Gastroesophageal sphincter (tissue), 4 donors: Measurements from ENCODE around the gene DCLK2. TPM values are rescaled to one million over a fixed set of nuclear protein-coding genes. Genes with fewer than 3 reads are reported as not detected.

Source experiments
- ATAC-seq: fragments of 150-250 bp; one replicate; pipeline ENCODE4 v1.9.1; 2016; ENCODE audit warnings: mild to moderate bottlenecking, moderate library complexity
- H3K27ac ChIP-seq, 4 donors: fragments of 200-600 bp; sonication (generic) in 3 of 4; 1 replicate in 3 of 4; 2 replicates in 1 of 4; pipeline ENCODE4 v1.5.1; 2016 to 2019
- H3K27me3 ChIP-seq: fragments of 200-600 bp; sonication (generic); one replicate; pipeline ENCODE4 v1.5.1; 2019
- H3K36me3 ChIP-seq, 2 donors: fragments of 200-600 bp; sonication (generic); one replicate each; pipeline ENCODE4 v1.5.1; 2019; ENCODE audit warnings: control low read depth in 1 of 2
- H3K4me1 ChIP-seq, 3 donors: fragments of 200-600 bp; sonication (generic); 1 replicate in 2 of 3; 2 replicates in 1 of 3; pipeline ENCODE4 v1.5.1; 2016 to 2019; ENCODE audit warnings: control low read depth in 2 of 3
- H3K4me3 ChIP-seq, 2 donors: fragments of 200-600 bp; sonication (generic); one replicate each; pipeline ENCODE4 v1.5.1; 2019; ENCODE audit warnings: mild to moderate bottlenecking in 1 of 2, moderate library complexity in 1 of 2
- H3K9me3 ChIP-seq, 3 donors: fragments of 200-600 bp; sonication (generic); one replicate each; pipeline ENCODE4 v1.5.1; 2017 to 2019; ENCODE audit warnings: control low read depth in 2 of 3
- CTCF ChIP-seq, 4 experiments: fragments of 200-600 bp in 2 of 4; fragments of 450-650 bp in 2 of 4; sonication (generic) in 1 of 4; IDR thresholded peaks; one replicate each; pipeline ENCODE4 v1.5.1; 2017 to 2019; ENCODE audit warnings: antibody characterized with exemption in 4 of 4, mild to moderate bottlenecking in 2 of 4, moderate library complexity in 2 of 4
- EP300 ChIP-seq: sonication (generic); formaldehyde crosslinking; IDR thresholded peaks from one replicate; pipeline ENCODE4 v1.6.1; 2017; ENCODE audit warnings: antibody characterized with exemption, mild to moderate bottlenecking
- POLR2A ChIP-seq, 2 donors: fragments of 450-650 bp; IDR thresholded peaks; one replicate each; pipeline ENCODE4 v1.6.1; 2017; ENCODE audit warnings: antibody characterized with exemption in 2 of 2, mild to moderate bottlenecking in 2 of 2, moderate library complexity in 1 of 2
- POLR2AphosphoS5 ChIP-seq: sonication (generic); formaldehyde crosslinking; IDR thresholded peaks from one replicate; pipeline ENCODE4 v1.6.1; 2017; ENCODE audit warnings: antibody characterized with exemption
- WGBS, 2 donors: methylation state at CpG; one replicate each; pipeline ENCODE4 v1.1.5; 2018; ENCODE audit warnings: low coverage in 1 of 2; 5-methylcytosine and 5-hydroxymethylcytosine counted together
- total RNA-seq, 4 donors: library from RNA; depleted of rRNA; stranded (reverse); fragments of >200 nt; gene quantifications; one replicate each; pipeline ENCODE4 v1.1.0, GENCODE V29; 2016

DCLK2 gene
- total RNA-seq, 4 donors from 2014 or later = 17.1 to 33.0 (median 19.7) TPM

- H3K4me1 ChIP-seq = peaks cover 0 to 15% (median 0%) of the 10 kb centered on the region in 3 donors
- no peak overlapping the region for H3K4me3 ChIP-seq
- no peak for ATAC-seq
- H3K36me3 ChIP-seq = peaks cover 0 to 23% of the 10 kb centered on the region in 2 donors
- 46% methylated on average over 1 of the region's 1 CpG; no CpG with 5 or more reads in 1 of the 2 donors for WGBS, 2 donors
- TF ChIP-seq POLR2A (IDR thresholded peaks at IDR 0.05) = no peak
- TF ChIP-seq POLR2AphosphoS5 = no peak
- no peak for TF ChIP-seq CTCF (IDR thresholded peaks at IDR 0.05)
- TF ChIP-seq EP300 = no peak
- H3K27ac ChIP-seq = no peak overlapping the region
- H3K9me3 ChIP-seq = no peaks in the 10 kb centered on the region
- H3K27me3 ChIP-seq = no peaks in the 10 kb centered on the region
Measured at GRCh38 chr4:150283689-150284088, 205.4 kb downstream of the DCLK2 start.

- Histone ChIP-seq H3K4me1 (no peaks in the 10 kb centered on the region), H3K9me3 (no peaks in the 10 kb centered on the region), H3K27ac (no peak overlapping the region), H3K36me3 (peaks cover 0 to 23% of the 10 kb centered on the region in 2 donors), H3K27me3 (no peaks in the 10 kb centered on the region), H3K4me3 (no peak overlapping the region)
- TF ChIP-seq POLR2A (IDR thresholded peaks at IDR 0.05) (no peak), EP300 (no peak), POLR2AphosphoS5 (no peak), CTCF (IDR thresholded peaks at IDR 0.05) (no peak)
- ATAC-seq = no peak
- WGBS, 2 donors = 69 to 96% methylated on average over 5 to 6 of the region's 6 CpGs
Measured at GRCh38 chr4:150286656-150287055, 208.4 kb downstream of the DCLK2 start.

- H3K36me3 ChIP-seq = peaks cover 0 to 14% of the 10 kb centered on the region in 2 donors
- no peak overlapping the region for H3K4me3 ChIP-seq
- no peaks in the 10 kb centered on the region for H3K27me3 ChIP-seq
- H3K27ac ChIP-seq = no peak overlapping the region
- 72 to 80% methylated on average over 2 of the region's 2 CpGs for WGBS, 2 donors
- no peak for TF ChIP-seq EP300
- no peak for TF ChIP-seq POLR2A (IDR thresholded peaks at IDR 0.05)
- no peak for TF ChIP-seq CTCF (IDR thresholded peaks at IDR 0.05)
- TF ChIP-seq POLR2AphosphoS5 = no peak
- ATAC-seq = no peak
- no peaks in the 10 kb centered on the region for H3K4me1 ChIP-seq
- no peaks in the 10 kb centered on the region for H3K9me3 ChIP-seq
Measured at GRCh38 chr4:150289198-150289597, 211.0 kb downstream of the DCLK2 start.

- H3K4me1 ChIP-seq = no peaks in the 10 kb centered on the region
- WGBS, 2 donors = 46 to 75% methylated on average over 3 of the region's 3 CpGs
- H3K9me3 ChIP-seq = no peaks in the 10 kb centered on the region
- TF ChIP-seq CTCF (IDR thresholded peaks at IDR 0.05) (no peak), POLR2AphosphoS5 (no peak), EP300 (no peak), POLR2A (IDR thresholded peaks at IDR 0.05) (no peak)
- H3K4me3 ChIP-seq = no peak overlapping the region
- ATAC-seq = no peak
- no peak overlapping the region for H3K27ac ChIP-seq
- H3K36me3 ChIP-seq = peaks cover 0 to 9% of the 10 kb centered on the region in 2 donors
- no peaks in the 10 kb centered on the region for H3K27me3 ChIP-seq
Measured at GRCh38 chr4:150289881-150290280, 211.6 kb downstream of the DCLK2 start.

- Histone ChIP-seq H3K4me3 (no peak overlapping the region), H3K27ac (no peak overlapping the region), H3K9me3 (no peaks in the 10 kb centered on the region), H3K4me1 (no peaks in the 10 kb centered on the region), H3K36me3 (no peaks in the 10 kb centered on the region), H3K27me3 (no peaks in the 10 kb centered on the region)
- WGBS, 2 donors = 40 to 89% methylated on average over 1 of the region's 1 CpG
- no peak for ATAC-seq
- no peak for TF ChIP-seq POLR2AphosphoS5
- TF ChIP-seq CTCF (IDR thresholded peaks at IDR 0.05) = peak; percentile 39 to 69 (median 56)
Measured at GRCh38 chr4:150297861-150298474, 219.7 kb downstream of the DCLK2 start.
